ENCODE measurements around the gene PTPN12. TPM values are rescaled to one million over a fixed set of nuclear protein-coding genes. Genes with fewer than 3 reads are reported as not detected.

PTPN12 gene
- total and polyA plus RNA-seq, 8 donors, result 119 to 163 (median 138) TPM

- H3K27me3 ChIP-seq, result no peaks in the 10 kb centered on the region
- peaks cover 26 to 89% of the 10 kb centered on the region in 2 donors for H3K4me1 ChIP-seq
- no peaks in the 10 kb centered on the region for H3K36me3 ChIP-seq
- peak overlapping the region in 1 of 2 donors; percentile 41 for H3K27ac ChIP-seq
- H3K4me3 ChIP-seq, result no peak overlapping the region
- intact Hi-C loops (cut with DNase I), result no loop called here
- ATAC-seq (no peak), DNase-seq (no peak)
- TF ChIP-seq CTCF (IDR thresholded peaks at IDR 0.05), result no peak
- no peaks in the 10 kb centered on the region for H3K9me3 ChIP-seq
Observed at GRCh38 chr7:77542895-77543294, 5.8 kb downstream of the PTPN12 start.

GRCh38 chr7:77543910-77544309 is 6.8 kb downstream of the PTPN12 start:
- Histone ChIP-seq H3K27ac (no peak overlapping the region), H3K9me3 (no peaks in the 10 kb centered on the region), H3K36me3 (no peaks in the 10 kb centered on the region), H3K4me3 (no peak overlapping the region), H3K4me1 (peaks cover 33 to 98% of the 10 kb centered on the region in 2 donors), H3K27me3 (no peaks in the 10 kb centered on the region)
- ATAC-seq, result no peak
- no peak for DNase-seq
- no peak for TF ChIP-seq CTCF (IDR thresholded peaks at IDR 0.05)
- intact Hi-C loops (cut with DNase I), result no loop called here

GRCh38 chr7:77544518-77544917 is 7.4 kb downstream of the PTPN12 start:
- Histone ChIP-seq H3K4me3 (no peak overlapping the region), H3K27ac (no peak overlapping the region), H3K4me1 (peaks cover 39 to 98% of the 10 kb centered on the region in 2 donors), H3K36me3 (no peaks in the 10 kb centered on the region), H3K27me3 (no peaks in the 10 kb centered on the region), H3K9me3 (no peaks in the 10 kb centered on the region)
- peak in 2 of 4 donors; percentile 16 to 17 for DNase-seq
- intact Hi-C loops (cut with DNase I), result no loop called here
- no peak for TF ChIP-seq CTCF (IDR thresholded peaks at IDR 0.05)
- ATAC-seq, result no peak

GRCh38 chr7:77548206-77548605 is 11.1 kb downstream of the PTPN12 start:
- Histone ChIP-seq H3K27me3 (no peaks in the 10 kb centered on the region), H3K4me3 (no peak overlapping the region), H3K36me3 (peaks cover 0 to 10% of the 10 kb centered on the region in 2 donors), H3K9me3 (no peaks in the 10 kb centered on the region), H3K4me1 (peaks cover 19 to 96% of the 10 kb centered on the region in 2 donors), H3K27ac (peak overlapping the region in 1 of 2 donors; percentile 60)
- peak; percentile 27 for ATAC-seq
- no peak for TF ChIP-seq CTCF (IDR thresholded peaks at IDR 0.05)
- DNase-seq, result no peak
- intact Hi-C loops (cut with DNase I), result no loop called here

GRCh38 chr7:77549106-77549870 is 12.2 kb downstream of the PTPN12 start:
- intact Hi-C loops (cut with DNase I), result no loop called here
- Histone ChIP-seq H3K36me3 (peaks cover 0 to 10% of the 10 kb centered on the region in 2 donors), H3K9me3 (no peaks in the 10 kb centered on the region), H3K27me3 (no peaks in the 10 kb centered on the region), H3K4me1 (peaks cover 19 to 91% of the 10 kb centered on the region in 2 donors), H3K4me3 (no peak overlapping the region), H3K27ac (peak overlapping the region in 1 of 2 donors; percentile 60)
- no peak for TF ChIP-seq CTCF (IDR thresholded peaks at IDR 0.05)
- ATAC-seq (peak; percentile 65), DNase-seq (no peak)
